Body of pancreas (tissue), 4 donors: Measurements from ENCODE around the gene SLC17A7. TPM values are rescaled to one million over a fixed set of nuclear protein-coding genes. Genes with fewer than 3 reads are reported as not detected.

Experiments used
- ATAC-seq: fragments of 150-250 bp; one replicate; pipeline ENCODE4 v1.9.1; 2016
- DNase-seq, 4 donors: peaks; one replicate each; pipeline ENCODE4 v3.0.0-alpha.2; 2019
- H3K27ac ChIP-seq, 4 donors: fragments of 200-600 bp; sonication (generic); 1 replicate in 3 of 4; 2 replicates in 1 of 4; pipeline versions ENCODE4 v1.5.1 to v1.6.1; 2016 to 2019; ENCODE audit warnings: mild to moderate bottlenecking in 1 of 4, mixed read lengths in 1 of 4, moderate library complexity in 1 of 4
- H3K27me3 ChIP-seq, 2 donors: fragments of 200-600 bp; sonication (generic); one replicate each; pipeline ENCODE4 v1.6.0; 2016; ENCODE audit warnings: mild to moderate bottlenecking in 1 of 2
- H3K36me3 ChIP-seq, 2 donors: fragments of 200-600 bp; sonication (generic); replicated peaks in 1 of 2; 2 replicates each; pipeline ENCODE4 v1.5.1; 2016; ENCODE audit warnings: low read depth in 2 of 2; ENCODE audit not compliant: insufficient read depth in 1 of 2
- H3K4me1 ChIP-seq: fragments of 200-600 bp; sonication (generic); one replicate; pipeline ENCODE4 v1.6.0; 2016
- H3K4me3 ChIP-seq, 2 donors: fragments of 200-600 bp; sonication (generic); 1 replicate in 1 of 2; 2 replicates in 1 of 2; pipeline ENCODE4 v1.5.1; 2016 to 2019
- H3K9me3 ChIP-seq, 3 donors: fragments of 200-600 bp; sonication (generic); 1 replicate in 2 of 3; 2 replicates in 1 of 3; pipeline ENCODE4 v1.5.1; 2016
- CTCF ChIP-seq, 7 experiments: fragments of 450-650 bp in 4 of 7; fragments of 200-600 bp in 3 of 7; sonication (generic) in 3 of 7; IDR thresholded peaks; one replicate each; pipeline ENCODE4 v1.5.1; 2016 to 2019; ENCODE audit warnings: antibody characterized with exemption in 7 of 7
- POLR2A ChIP-seq, 3 donors: fragments of 450-650 bp; IDR thresholded peaks; one replicate each; pipeline ENCODE4 v1.6.1; 2016; ENCODE audit warnings: antibody characterized with exemption in 3 of 3, mild to moderate bottlenecking in 2 of 3
- WGBS, 2 donors: methylation state at CpG; one replicate each; pipeline ENCODE4 v1.1.5; 2017; 5-methylcytosine and 5-hydroxymethylcytosine counted together
- intact Hi-C: fragments of 100-400 bp; cut with DNase I; formaldehyde crosslinking; loops from one replicate; pipeline ENCODE4 v1.15.1; 2023
- total RNA-seq, 2 donors: library from RNA; depleted of rRNA; stranded (reverse); fragments of >200 nt; gene quantifications; one replicate each; pipeline ENCODE4 v1.1.0, GENCODE V29; 2016

SLC17A7 gene
- total RNA-seq, 2 donors from 2014 or later: 0.26 TPM; not detected in 1

GRCh38 chr19:49417088-49417487, 24.2 kb downstream of the SLC17A7 start:
- peaks cover 0 to 4% of the 10 kb centered on the region in 2 donors for H3K27me3 ChIP-seq
- H3K4me1 ChIP-seq: peaks cover 10% of the 10 kb centered on the region
- 47 to 64% methylated on average over 2 to 5 of the region's 7 CpGs for WGBS, 2 donors
- H3K27ac ChIP-seq: no peak overlapping the region
- no peak overlapping the region for H3K4me3 ChIP-seq
- H3K36me3 ChIP-seq: no peaks in the 10 kb centered on the region
- no peak for DNase-seq
- H3K9me3 ChIP-seq: no peaks in the 10 kb centered on the region
- intact Hi-C loops: no loop called here
- TF ChIP-seq CTCF (IDR thresholded peaks at IDR 0.05) (no peak), POLR2A (IDR thresholded peaks at IDR 0.05) (no peak)
- ATAC-seq: no peak

- no peak for DNase-seq
- Histone ChIP-seq H3K4me1 (peaks cover under 1% of the 10 kb centered on the region), H3K4me3 (no peak overlapping the region), H3K36me3 (no peaks in the 10 kb centered on the region), H3K27me3 (peaks cover 0 to 4% of the 10 kb centered on the region in 2 donors), H3K27ac (no peak overlapping the region), H3K9me3 (no peaks in the 10 kb centered on the region)
- intact Hi-C loops: no loop called here
- TF ChIP-seq POLR2A (IDR thresholded peaks at IDR 0.05) (no peak), CTCF (IDR thresholded peaks at IDR 0.05) (no peak)
- 97 to 100% methylated on average over 2 of the region's 2 CpGs for WGBS, 2 donors
- no peak for ATAC-seq
These were observed 25.5 kb downstream of the SLC17A7 start for GRCh38 chr19:49415810-49416200.

GRCh38 chr19:49415102-49415809, 26.1 kb downstream of the SLC17A7 start:
- no peaks in the 10 kb centered on the region for H3K36me3 ChIP-seq
- peaks cover 0 to 4% of the 10 kb centered on the region in 2 donors for H3K27me3 ChIP-seq
- no peak for TF ChIP-seq CTCF (IDR thresholded peaks at IDR 0.05)
- no peak for TF ChIP-seq POLR2A (IDR thresholded peaks at IDR 0.05)
- 73 to 78% methylated on average over 10 to 14 of the region's 15 CpGs for WGBS, 2 donors
- intact Hi-C loops: no loop called here
- no peak overlapping the region for H3K4me3 ChIP-seq
- no peak for DNase-seq
- H3K4me1 ChIP-seq: no peaks in the 10 kb centered on the region
- no peak for ATAC-seq
- H3K9me3 ChIP-seq: no peaks in the 10 kb centered on the region
- no peak overlapping the region for H3K27ac ChIP-seq

GRCh38 chr19:49414256-49414655, 27.1 kb downstream of the SLC17A7 start:
- 75 to 80% methylated on average over 3 of the region's 3 CpGs for WGBS, 2 donors
- no peak for ATAC-seq
- Histone ChIP-seq H3K36me3 (no peaks in the 10 kb centered on the region), H3K27me3 (peaks cover 0 to 4% of the 10 kb centered on the region in 2 donors), H3K9me3 (no peaks in the 10 kb centered on the region), H3K27ac (no peak overlapping the region), H3K4me3 (no peak overlapping the region), H3K4me1 (no peaks in the 10 kb centered on the region)
- TF ChIP-seq POLR2A (IDR thresholded peaks at IDR 0.05) (no peak), CTCF (IDR thresholded peaks at IDR 0.05) (no peak)
- intact Hi-C loops: no loop called here
- DNase-seq: no peak

GRCh38 chr19:49413348-49413747, 28.0 kb downstream of the SLC17A7 start:
- no peak for TF ChIP-seq POLR2A (IDR thresholded peaks at IDR 0.05)
- TF ChIP-seq CTCF (IDR thresholded peaks at IDR 0.05): no peak
- intact Hi-C loops: no loop called here
- ATAC-seq: no peak

More at GRCh38 chr19:49413348-49413747, 28.0 kb downstream of the SLC17A7 start:
- H3K27me3 ChIP-seq: peaks cover 0 to under 1% of the 10 kb centered on the region in 2 donors
- no peak for DNase-seq
- H3K36me3 ChIP-seq: no peaks in the 10 kb centered on the region
- H3K4me1 ChIP-seq: no peaks in the 10 kb centered on the region
- no peak overlapping the region for H3K4me3 ChIP-seq
- WGBS, 2 donors: 68 to 70% methylated on average over 6 to 9 of the region's 9 CpGs
- H3K27ac ChIP-seq: no peak overlapping the region
- H3K9me3 ChIP-seq: no peaks in the 10 kb centered on the region
